NCI-H2081 (cell line): ENCODE results near the gene ABHD4.
"Not testable (repeated sequence)": the region's sequence is repeated elsewhere in the genome, so short reads cannot be mapped to it uniquely, and the experiment has no call there.

Experiments used
- DNase-seq, 2 experiments: peaks; one replicate each; lab custom pipeline; 2025; lab: John Stamatoyannopoulos, UW

ABHD4 gene

GRCh38 chr14:22598099-22598895 lies at the start of gene ABHD4:
Gene ABHD4, plus strand, starts transcription at chr14:22598300. Its CDS starts 7 bp downstream, at chr14:22598307.
- peak; percentile 31 to 32 for DNase-seq

- DNase-seq, result no peak
Observed at GRCh38 chr14:22549324-22549962, 48.7 kb upstream of the ABHD4 start.

- DNase-seq, result no peak
Observed at GRCh38 chr14:22549981-22550673, 48.0 kb upstream of the ABHD4 start.

- DNase-seq, result no peak
Observed at GRCh38 chr14:22551605-22551997, 46.5 kb upstream of the ABHD4 start.

GRCh38 chr14:22552001-22552826 lies 45.9 kb upstream of the ABHD4 start:
- DNase-seq, result no peak

- no peak for DNase-seq
Observed at GRCh38 chr14:22552827-22553076, 45.3 kb upstream of the ABHD4 start.

GRCh38 chr14:22553445-22553844 lies 44.7 kb upstream of the ABHD4 start:
- no peak for DNase-seq

GRCh38 chr14:22553861-22554497 lies 44.1 kb upstream of the ABHD4 start:
- DNase-seq, result not testable (repeated sequence)

GRCh38 chr14:22554498-22555383 lies 43.4 kb upstream of the ABHD4 start:
- no peak for DNase-seq

GRCh38 chr14:22555384-22556011 lies 42.6 kb upstream of the ABHD4 start:
- no peak for DNase-seq

GRCh38 chr14:22556021-22556989 lies 41.8 kb upstream of the ABHD4 start:
- no peak for DNase-seq

GRCh38 chr14:22556990-22557623 lies 41.0 kb upstream of the ABHD4 start:
- peak; percentile 67 to 77 for DNase-seq

- DNase-seq, result no peak
Observed at GRCh38 chr14:22557846-22558220, 40.3 kb upstream of the ABHD4 start.

- DNase-seq, result no peak
Observed at GRCh38 chr14:22558221-22558913, 39.7 kb upstream of the ABHD4 start.

GRCh38 chr14:22559041-22559440 lies 39.1 kb upstream of the ABHD4 start:
- DNase-seq, result no peak

GRCh38 chr14:22560662-22561365 lies 37.3 kb upstream of the ABHD4 start:
- peak in 1 of 2 experiments; percentile 3 for DNase-seq

GRCh38 chr14:22561366-22561660 lies 36.8 kb upstream of the ABHD4 start:
- DNase-seq, result no peak
